IMR-90 (cell line): Measurements from ENCODE around the gene PRL. TPM values are rescaled to one million over a fixed set of nuclear protein-coding genes. Genes with fewer than 3 reads are reported as not detected.

Experiments used
- ATAC-seq: fragments of 200-7000 bp; cut with Tn5 transposase; 2 replicates; pipeline ENCODE4 v1.9.1; 2020; ENCODE audit warnings: low read depth, mild to moderate bottlenecking, moderate library complexity
- BruUV-seq: library from RNA; stranded (reverse); fragments of 400-500 nt; replicated peaks from 2 replicates; lab custom pipeline; 2021; lab: Mats Ljungman, UMichigan
- CTCF ChIA-PET: fragments of 300-600 bp; formaldehyde crosslinking; extraction: SDS; loops from one replicate; lab custom pipeline; 2021; ENCODE audit warnings: antibody characterized with exemption; lab: Yijun Ruan, JAX
- POLR2A ChIA-PET: fragments of 300-600 bp; sonication (Branson Sonifier 250); formaldehyde crosslinking; loops from one replicate; lab custom pipeline; 2022; ENCODE audit warnings: antibody characterized with exemption; ENCODE audit not compliant: unreplicated experiment; lab: Charles Lee
- DNase-seq: peaks from one replicate; pipeline ENCODE4 v3.0.0; 2013
- H2AFZ ChIP-seq: replicated peaks from 2 replicates; pipeline ENCODE3; 2013; ENCODE audit warnings: low read length, mild to moderate bottlenecking; ENCODE audit not compliant: poor library complexity
- H2AK5ac ChIP-seq: 2 replicates; pipeline ENCODE4 v1.6.1; 2013; ENCODE audit warnings: low read depth, low read length, inconsistent platforms
- H2AK9ac ChIP-seq: replicated peaks from 2 replicates; pipeline ENCODE3; 2013; ENCODE audit warnings: mild to moderate bottlenecking, low read depth, low read length, moderate library complexity; ENCODE audit not compliant: poor library complexity
- H2BK120ac ChIP-seq: 2 replicates; pipeline ENCODE4 v1.6.1; 2013; ENCODE audit warnings: low read depth, low read length, inconsistent platforms
- H2BK15ac ChIP-seq: 3 replicates; pipeline ENCODE4 v1.6.1; 2013; ENCODE audit warnings: low read depth, low read length, inconsistent platforms
- H2BK20ac ChIP-seq: 2 replicates; pipeline ENCODE4 v1.6.1; 2013; ENCODE audit warnings: low read depth, mild to moderate bottlenecking, inconsistent platforms, low read length, moderate library complexity
- H2BK5ac ChIP-seq: 2 replicates; pipeline ENCODE4 v1.6.1; 2013; ENCODE audit warnings: mild to moderate bottlenecking, low read depth, low read length, inconsistent platforms; ENCODE audit not compliant: poor library complexity, severe bottlenecking
- H3K14ac ChIP-seq: replicated peaks from 2 replicates; pipeline ENCODE4 v1.6.1; 2013; ENCODE audit warnings: low read depth, low read length, inconsistent platforms
- H3K18ac ChIP-seq: 2 replicates; pipeline ENCODE4 v1.6.1; 2013; ENCODE audit warnings: low read depth, low read length, control low read depth
- H3K23ac ChIP-seq: 2 replicates; pipeline ENCODE4 v1.6.1; 2013; ENCODE audit warnings: low read depth, low read length, inconsistent platforms
- H3K27ac ChIP-seq: 2 replicates; pipeline ENCODE4 v1.5.1; 2013; ENCODE audit warnings: mild to moderate bottlenecking, control low read depth, low read length; ENCODE audit not compliant: insufficient read depth
- H3K27me3 ChIP-seq: 2 replicates; pipeline ENCODE4 v1.6.1; 2013; ENCODE audit warnings: low read length; ENCODE audit not compliant: control insufficient read depth, insufficient read depth
- H3K36me3 ChIP-seq: 2 replicates; pipeline ENCODE4 v1.6.1; 2013; ENCODE audit warnings: low read length, mixed read lengths; ENCODE audit not compliant: control insufficient read depth, insufficient read depth
- H3K4ac ChIP-seq: 2 replicates; pipeline ENCODE4 v1.6.1; 2013; ENCODE audit warnings: low read depth, low read length, inconsistent platforms
- H3K4me1 ChIP-seq: 2 replicates; pipeline ENCODE4 v1.6.1; 2013; ENCODE audit warnings: low read length, mixed read lengths; ENCODE audit not compliant: control insufficient read depth, insufficient read depth
- H3K4me2 ChIP-seq: 2 replicates; pipeline ENCODE4 v1.6.1; 2013; ENCODE audit warnings: low read depth, mild to moderate bottlenecking, control low read depth, low read length, moderate library complexity
- H3K4me3 ChIP-seq: 2 replicates; pipeline ENCODE4 v1.5.1; 2013; ENCODE audit warnings: low read depth, mild to moderate bottlenecking, control low read depth, low read length, moderate library complexity; ENCODE audit not compliant: insufficient read depth
- H3K56ac ChIP-seq: 2 replicates; pipeline ENCODE4 v1.6.1; 2013; ENCODE audit warnings: low read length, inconsistent platforms; ENCODE audit not compliant: insufficient read depth; ENCODE audit errors: extremely low read depth
- H3K79me1 ChIP-seq, 2 experiments: 2 replicates each; pipeline ENCODE4 v1.6.1; 2013; ENCODE audit warnings: low read length in 2 of 2, inconsistent platforms in 1 of 2, low read depth in 1 of 2
- H3K9ac ChIP-seq: 2 replicates; pipeline ENCODE4 v1.6.1; 2013; ENCODE audit warnings: low read depth, low read length, control low read depth
- H3K9me1 ChIP-seq: 2 replicates; pipeline ENCODE4 v1.6.1; 2013; ENCODE audit warnings: low read length, inconsistent platforms; ENCODE audit not compliant: insufficient read depth
- H3K9me3 ChIP-seq: 2 replicates; pipeline ENCODE4 v1.6.1; 2013; ENCODE audit warnings: low read length; ENCODE audit not compliant: control insufficient read depth, insufficient read depth
- H4K20me1 ChIP-seq: 2 replicates; pipeline ENCODE4 v1.6.1; 2013; ENCODE audit warnings: low read length, inconsistent platforms; ENCODE audit not compliant: insufficient read depth
- H4K5ac ChIP-seq: 2 replicates; pipeline ENCODE4 v1.6.1; 2013; ENCODE audit warnings: mild to moderate bottlenecking, low read depth, low read length, control low read depth
- H4K8ac ChIP-seq, 2 experiments: 2 replicates each; pipeline ENCODE4 v1.6.1; 2013; ENCODE audit warnings: low read depth in 2 of 2, low read length in 2 of 2, control low read depth in 1 of 2, inconsistent platforms in 1 of 2
- H4K91ac ChIP-seq: 2 replicates; pipeline ENCODE4 v1.6.1; 2013; ENCODE audit warnings: low read depth, low read length, inconsistent platforms; ENCODE audit not compliant: insufficient read depth
- FOS ChIP-seq: fragments of 150-350 bp; IDR thresholded peaks from 2 replicates; pipeline ENCODE4 v1.6.1; 2016; ENCODE audit warnings: low read depth, low read length
- WGBS, 2 experiments: methylation state at CpG; one replicate each; pipeline versions ENCODE4 v1.1.5 to v1.1.7; 2013; ENCODE audit warnings: missing lambda C conversion rate in 2 of 2; ENCODE audit not compliant: insufficient read length in 1 of 2; ENCODE audit errors: extremely low coverage in 2 of 2; 5-methylcytosine and 5-hydroxymethylcytosine counted together
- dilution Hi-C: fragments of 300-500 bp; cut with HindIII; formaldehyde crosslinking; loops from one replicate; pipeline ENCODE4 v1.14.3; 2018; ENCODE audit warnings: low sequenced_read_pairs; ENCODE audit not compliant: unreplicated experiment
- in situ Hi-C: fragments of 300-500 bp; cut with MboI; formaldehyde crosslinking; loops from 3 replicates; pipeline ENCODE4 v1.14.3; 2019; ENCODE audit warnings: low sequenced_read_pairs, inconsistent platforms, mixed read lengths
- intact Hi-C: fragments of 100-400 bp; cut with micrococcal nuclease; formaldehyde crosslinking; loops from 2 replicates; pipeline ENCODE4 v1.10.0; 2022
- polyA plus RNA-seq, 3 experiments: library from polyadenylated mRNA; depleted of rRNA; stranded (reverse); fragments of >200 nt; gene quantifications; 2 replicates each; pipeline ENCODE4 v1.2.3, GENCODE V29; 2012; ENCODE audit warnings: low replicate concordance in 1 of 3
- total RNA-seq: library from RNA; depleted of rRNA; stranded (reverse); fragments of >200 nt; gene quantifications from 2 replicates; pipeline ENCODE4 v1.2.3, GENCODE V29; 2012

The PRL gene
- total and polyA plus RNA-seq, 2 of the 4 experiments (the other 2 are of a cell fraction): not detected

GRCh38 chr6:22284666-22285065, 12.2 kb downstream of the PRL start:
- Histone ChIP-seq H3K9me1 (no peaks in the 10 kb centered on the region), H2AK9ac (no peak overlapping the region), H4K20me1 (no peaks in the 10 kb centered on the region), H3K9ac (no peak overlapping the region), H2AK5ac (no peak overlapping the region), H2BK20ac (no peak overlapping the region), H3K27me3 (no peaks in the 10 kb centered on the region), H4K8ac (no peak overlapping the region), H3K14ac (no peak overlapping the region), H3K27ac (no peak overlapping the region), H3K36me3 (no peaks in the 10 kb centered on the region), H3K4me3 (no peak overlapping the region), H3K4me1 (no peaks in the 10 kb centered on the region), H4K5ac (no peak overlapping the region), H4K91ac (no peak overlapping the region), H3K4ac (no peak overlapping the region), H3K9me3 (no peaks in the 10 kb centered on the region), H2BK5ac (no peak overlapping the region), H3K79me1 (no peaks in the 10 kb centered on the region), H2BK15ac (no peak overlapping the region), H3K56ac (no peak overlapping the region), H3K18ac (no peak overlapping the region), H3K23ac (no peak overlapping the region), H2BK120ac (no peak overlapping the region), H3K4me2 (no peak overlapping the region), H2AFZ (no peak overlapping the region)
- in situ Hi-C loops: no loop called here
- CTCF ChIA-PET: interaction anchor here (0.7 kb wide), 1 partner anchor 479 kb away, joined by 6 read pairs; no protein-coding TSS in a partner anchor
- intact Hi-C loops: no loop called here
- no CpG with 5 or more reads among the region's 2 CpGs for WGBS, 2 experiments
- DNase-seq (no peak), ATAC-seq (no peak)
- POLR2A ChIA-PET: no interaction called here
- dilution Hi-C loops: no loop called here
- no TSS peak for BruUV-seq
- TF ChIP-seq FOS: no peak
